HEK293T (cell line): Measurements from ENCODE around the gene CTBP1.

Experiments used
- CTCF ChIA-PET: fragments of 350-600 bp; formaldehyde crosslinking; extraction: SDS; loops from one replicate; lab custom pipeline; 2021; ENCODE audit warnings: antibody characterized with exemption, inconsistent platforms; lab: Yijun Ruan, JAX
- POLR2A ChIA-PET: fragments of 350-600 bp; formaldehyde crosslinking; extraction: SDS; loops from one replicate; lab custom pipeline; 2020; ENCODE audit warnings: antibody characterized with exemption, inconsistent platforms; lab: Yijun Ruan, JAX
- DNase-seq: peaks from one replicate; pipeline ENCODE4 v3.0.0; 2012; ENCODE audit warnings: mixed read lengths; ENCODE audit errors: extremely low spot score
- ARNT ChIP-seq: fragments of 450-650 bp; IDR thresholded peaks from 2 replicates; pipeline ENCODE4 v1.6.1; 2017; ENCODE audit warnings: mild to moderate bottlenecking
- BHLHE40 ChIP-seq: fragments of 450-650 bp; IDR thresholded peaks from 2 replicates; pipeline ENCODE4 v1.6.1; 2016; ENCODE audit warnings: mild to moderate bottlenecking, moderate library complexity, borderline replicate concordance
- CTBP1 ChIP-seq: fragments of 450-650 bp; IDR thresholded peaks from 2 replicates; pipeline ENCODE4 v1.6.1; 2016; ENCODE audit warnings: borderline replicate concordance
- ELF4 ChIP-seq: fragments of 450-650 bp; IDR thresholded peaks from 2 replicates; pipeline ENCODE4 v1.6.1; 2017; ENCODE audit warnings: antibody characterized with exemption
- FOXA1 ChIP-seq: fragments of 450-650 bp; IDR thresholded peaks from 2 replicates; pipeline ENCODE4 v1.6.1; 2016; ENCODE audit warnings: mild to moderate bottlenecking
- FOXK2 ChIP-seq: fragments of 450-650 bp; IDR thresholded peaks from 2 replicates; pipeline ENCODE4 v1.6.1; 2016; ENCODE audit warnings: mild to moderate bottlenecking
- FOXM1 ChIP-seq: fragments of 450-650 bp; IDR thresholded peaks from 2 replicates; pipeline ENCODE4 v1.6.1; 2017; ENCODE audit warnings: mild to moderate bottlenecking, borderline replicate concordance
- HDGF ChIP-seq: fragments of 450-650 bp; IDR thresholded peaks from 2 replicates; pipeline ENCODE4 v1.6.1; 2017; ENCODE audit warnings: antibody characterized with exemption, borderline replicate concordance
- L3MBTL2 ChIP-seq: fragments of 450-650 bp; conservative IDR thresholded peaks from 2 replicates; pipeline ENCODE4 v1.6.1; 2016; ENCODE audit warnings: mild to moderate bottlenecking
- LEF1 ChIP-seq: fragments of 450-650 bp; IDR thresholded peaks from 2 replicates; pipeline ENCODE4 v1.6.1; 2017; ENCODE audit warnings: mild to moderate bottlenecking, borderline replicate concordance
- NFRKB ChIP-seq: fragments of 450-650 bp; IDR thresholded peaks from 2 replicates; pipeline ENCODE4 v1.6.1; 2016; ENCODE audit warnings: mild to moderate bottlenecking, moderate library complexity
- PKNOX1 ChIP-seq: fragments of 450-650 bp; IDR thresholded peaks from 2 replicates; pipeline ENCODE4 v1.6.1; 2016
- SP1 ChIP-seq: fragments of 450-650 bp; IDR thresholded peaks from 2 replicates; pipeline ENCODE4 v1.6.1; 2017
- SUZ12 ChIP-seq: fragments of 450-650 bp; IDR thresholded peaks from 2 replicates; pipeline ENCODE4 v1.6.1; 2016; ENCODE audit warnings: mild to moderate bottlenecking
- TARDBP ChIP-seq: fragments of 450-650 bp; IDR thresholded peaks from 2 replicates; pipeline ENCODE4 v1.6.1; 2016
- ZNF384 ChIP-seq: fragments of 450-650 bp; IDR thresholded peaks from 2 replicates; pipeline ENCODE4 v1.6.1; 2016

CTBP1 gene

DNA sequence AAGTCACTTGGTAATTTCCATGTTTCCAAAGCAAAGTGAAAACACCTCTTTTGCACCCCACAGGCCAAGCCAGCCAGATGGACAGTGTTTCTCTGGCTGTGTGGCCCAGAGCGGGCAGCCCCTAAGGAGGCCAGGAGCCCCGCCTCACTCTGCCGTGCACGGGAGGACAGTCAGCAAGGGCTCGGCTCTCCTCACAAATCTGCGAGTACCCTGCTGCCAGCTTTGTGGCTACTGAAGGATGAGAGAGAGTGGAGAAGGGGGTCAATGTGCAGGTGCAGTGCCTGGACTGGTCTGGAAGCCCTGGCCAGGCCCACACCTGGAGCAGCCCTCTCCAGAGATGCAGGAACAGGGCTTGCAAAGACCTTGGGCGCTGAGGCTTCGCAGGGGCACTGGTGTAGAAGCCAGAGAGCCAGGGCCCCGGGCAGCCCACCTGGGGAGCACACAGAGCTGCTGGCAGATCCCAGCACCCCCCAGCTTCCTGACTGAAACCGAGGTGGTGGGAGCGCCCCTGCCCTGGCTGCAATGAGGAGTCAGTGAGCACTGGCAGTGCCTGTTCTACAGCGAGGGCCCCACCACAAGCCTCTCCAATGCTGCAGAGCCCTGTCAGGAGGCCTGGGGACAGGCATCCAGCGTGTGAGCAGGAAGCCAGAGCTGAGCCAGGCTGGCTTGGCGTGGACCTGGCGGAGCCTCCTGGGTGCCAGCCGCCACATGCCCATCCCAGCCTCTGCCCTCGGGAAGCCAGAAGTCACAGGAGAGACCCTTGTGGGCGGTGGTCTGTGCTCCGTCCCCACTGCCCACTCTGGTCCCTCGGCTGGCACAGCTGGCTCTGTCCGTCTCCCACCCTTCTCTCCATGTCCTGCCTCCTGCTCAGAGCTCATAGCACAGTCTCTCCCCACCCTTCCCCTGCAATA is 80.5 kb downstream of the CTBP1 start:
- CTCF ChIA-PET, result interaction anchor here (1.1 kb wide), 1 partner anchor 13 kb away, joined by 3 read pairs; no protein-coding TSS in a partner anchor
- DNase-seq, result no peak
- no peak for TF ChIP-seq ELF4
- no peak for TF ChIP-seq ARNT
- TF ChIP-seq SUZ12, result no peak
- no peak for TF ChIP-seq FOXA1
- no peak for TF ChIP-seq BHLHE40
- no peak for TF ChIP-seq ZNF384
- TF ChIP-seq TARDBP, result no peak
- no peak for TF ChIP-seq FOXK2
- TF ChIP-seq CTBP1, result no peak
- TF ChIP-seq SP1, result no peak
- no peak for TF ChIP-seq FOXM1
- TF ChIP-seq LEF1, result no peak
- TF ChIP-seq PKNOX1, result no peak
- no peak for TF ChIP-seq HDGF
- TF ChIP-seq L3MBTL2, result no peak
- no peak for TF ChIP-seq NFRKB
- POLR2A ChIA-PET, result interaction anchor here (0.7 to 1.2 kb wide), 4 partner anchors 10 to 178 kb away, joined by 3 to 5 read pairs (median 4); partner anchors contain the start of gene UVSSA

- POLR2A ChIA-PET, result interaction anchor here (0.7 to 1.1 kb wide), 4 partner anchors 16 to 179 kb away, joined by 3 to 5 read pairs (median 3); partner anchors contain the start of gene UVSSA
- CTCF ChIA-PET, result interaction anchor here (0.5 to 1.1 kb wide), 3 partner anchors 9 to 501 kb away, joined by 3 to 4 read pairs (median 3); no protein-coding TSS in a partner anchor
- TF ChIP-seq TARDBP (no peak), PKNOX1 (peak; percentile 55; the same call in 1 of the 2 replicates), BHLHE40 (no peak), L3MBTL2 (peak; percentile 95), SP1 (no peak), ZNF384 (no peak)
- peak; percentile 94 for DNase-seq
Measured at GRCh38 chr4:1167244-1167949, 81.5 kb downstream of the CTBP1 start.

- POLR2A ChIA-PET, result interaction anchor here (1.0 kb wide), 1 partner anchor 39 kb away, joined by 3 read pairs; no protein-coding TSS in a partner anchor
- TF ChIP-seq CTBP1, result no peak
- TF ChIP-seq FOXK2, result no peak
- TF ChIP-seq ELF4, result no peak
- TF ChIP-seq PKNOX1, result no peak
- no peak for TF ChIP-seq ARNT
- no peak for TF ChIP-seq L3MBTL2
- TF ChIP-seq TARDBP, result no peak
- TF ChIP-seq ZNF384, result no peak
- no peak for TF ChIP-seq NFRKB
- TF ChIP-seq BHLHE40, result no peak
- TF ChIP-seq LEF1, result no peak
- no peak for TF ChIP-seq SUZ12
- no peak for TF ChIP-seq SP1
- TF ChIP-seq FOXM1, result no peak
- TF ChIP-seq HDGF, result no peak
- TF ChIP-seq FOXA1, result no peak
- CTCF ChIA-PET, result no interaction called here
- DNase-seq, result no peak
Measured at GRCh38 chr4:1166509-1167243, 82.3 kb downstream of the CTBP1 start.

DNA sequence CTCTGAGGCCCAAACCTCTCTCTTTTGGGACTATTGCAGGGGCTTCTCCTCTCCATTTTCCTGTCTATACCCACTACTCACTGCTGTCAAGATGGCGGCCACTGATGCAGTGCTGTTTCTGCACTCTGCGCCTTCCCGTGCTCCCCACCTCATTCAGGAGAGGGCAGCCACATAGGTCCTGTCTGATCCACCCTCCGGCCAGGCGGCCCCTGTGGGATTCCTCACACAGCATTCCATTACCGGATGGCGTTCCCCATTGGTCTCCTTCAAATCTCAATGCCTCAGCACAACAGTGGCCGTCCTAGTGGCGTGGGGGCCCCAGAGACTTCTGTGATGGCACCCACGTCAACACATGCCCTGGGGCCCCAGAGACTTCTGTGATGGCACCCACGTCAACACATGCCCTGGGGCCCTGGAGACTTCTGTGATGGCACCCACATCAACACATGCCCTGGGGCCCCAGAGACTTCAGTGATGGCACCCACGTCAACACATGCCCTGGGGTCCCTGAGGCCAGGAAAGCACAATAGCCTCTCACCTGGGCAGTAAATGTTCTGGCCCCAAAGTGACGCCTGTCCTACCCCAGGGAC is 83.9 kb downstream of the CTBP1 start:
- POLR2A ChIA-PET, result no interaction called here
- CTCF ChIA-PET, result no interaction called here
- no peak for DNase-seq
- no peak for TF ChIP-seq FOXM1
- TF ChIP-seq CTBP1, result no peak
- TF ChIP-seq NFRKB, result no peak
- TF ChIP-seq SUZ12, result no peak
- no peak for TF ChIP-seq ZNF384
- no peak for TF ChIP-seq BHLHE40
- TF ChIP-seq ARNT, result no peak

DNA sequence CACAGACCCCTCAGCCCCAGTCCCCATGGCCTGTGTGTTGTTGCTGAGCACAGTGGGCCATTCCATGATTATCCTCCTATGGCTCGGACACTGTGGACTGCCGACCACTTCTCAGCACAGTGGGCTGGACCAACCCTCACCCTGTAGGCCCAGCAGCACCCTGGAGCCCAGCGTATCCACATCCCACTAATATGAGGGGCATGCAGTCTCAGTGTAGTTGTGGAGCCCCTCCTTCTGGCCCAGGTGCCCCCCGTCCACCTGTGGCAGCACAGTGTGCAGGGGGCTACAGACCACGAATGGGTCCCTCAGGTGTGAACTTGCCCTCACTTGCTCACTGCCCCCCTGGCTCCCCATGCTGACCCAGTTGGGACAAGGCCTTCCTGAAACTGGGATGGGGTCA is 84.5 kb downstream of the CTBP1 start:
- POLR2A ChIA-PET, result no interaction called here
- DNase-seq, result no peak
- CTCF ChIA-PET, result no interaction called here
- TF ChIP-seq ZNF384 (no peak), HDGF (no peak), PKNOX1 (no peak), FOXA1 (no peak), FOXM1 (no peak), BHLHE40 (no peak), SUZ12 (no peak), SP1 (no peak), LEF1 (no peak), CTBP1 (no peak)
